ENCODE results near the gene OR52J3. TPM values are rescaled to one million over a fixed set of nuclear protein-coding genes. Genes with fewer than 3 reads are reported as not detected.

OR52J3 gene
- not detected in 2 replicates for total RNA-seq

DNA sequence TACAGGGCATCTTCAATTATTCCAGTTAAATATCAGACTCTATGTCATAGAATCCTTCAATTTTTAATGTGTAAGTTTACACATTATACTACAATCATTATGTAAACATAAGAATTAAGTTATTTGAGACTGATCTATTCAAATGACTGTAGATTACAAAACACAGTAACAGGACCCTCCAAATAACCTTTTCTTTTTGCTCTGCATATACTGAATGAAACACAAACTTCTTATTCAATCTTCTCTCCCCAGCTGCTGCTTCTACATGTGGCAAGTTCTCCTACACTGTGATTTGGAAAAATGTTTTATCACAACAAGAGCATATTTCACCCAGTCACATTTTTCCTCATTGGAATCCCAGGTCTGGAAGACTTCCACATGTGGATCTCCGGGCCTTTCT lies at the start of gene OR52J3:
TSS of gene OR52J3 (plus strand) at position 301 of the 400 bp plus-strand sequence. CDS start at position 301, 0 bp downstream.

GRCh38 chr11:5059391-5059790 lies 13.1 kb downstream of the OR52J3 start, which contains the start of gene OR52E2:
Gene OR52E2, minus strand, starts transcription at chr11:5059627. Its CDS starts 0 bp downstream, at chr11:5059627.

DNA sequence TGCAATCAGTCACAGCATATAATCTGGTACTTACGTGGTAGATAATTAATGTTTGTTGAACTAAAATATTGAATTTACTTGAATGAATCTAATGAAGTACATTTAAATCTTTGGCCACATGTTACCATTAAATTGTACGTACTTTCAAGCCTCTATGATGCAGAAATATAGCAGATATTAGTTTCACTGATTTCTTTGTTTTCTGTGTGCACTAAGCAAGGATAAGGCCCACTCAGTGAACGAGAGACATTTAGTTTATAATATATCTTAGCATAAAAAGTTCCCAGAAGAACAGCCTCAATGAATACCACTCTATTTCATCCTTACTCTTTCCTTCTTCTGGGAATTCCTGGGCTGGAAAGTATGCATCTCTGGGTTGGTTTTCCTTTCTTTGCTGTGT lies 22.9 kb downstream of the OR52J3 start, which contains the start of gene OR52E1:
TSS of gene OR52E1 (plus strand) at position 301 of the 400 bp plus-strand sequence.

Other genes starting within 250 kb of the OR52J3 start
- not detected in 2 replicates for gene OR52R1, start 242.1 kb upstream of the OR52J3 start, total RNA-seq
- gene OR51F2, start 225.2 kb upstream of the OR52J3 start, total RNA-seq, result not detected in 2 replicates
- not detected in 2 replicates for gene OR51S1, start 197.3 kb upstream of the OR52J3 start, total RNA-seq
- not detected in 2 replicates for gene OR51T1, start 164.6 kb upstream of the OR52J3 start, total RNA-seq
- not detected in 2 replicates for gene OR51A7, start 142.7 kb upstream of the OR52J3 start, total RNA-seq
- not detected in 2 replicates for gene OR51G2, start 127.2 kb upstream of the OR52J3 start, total RNA-seq
- not detected in 2 replicates for gene OR51G1, start 122.2 kb upstream of the OR52J3 start, total RNA-seq
- gene OR51A4, start 98.9 kb upstream of the OR52J3 start, total RNA-seq, result not detected in 2 replicates
- gene OR51A2, start 90.8 kb upstream of the OR52J3 start, total RNA-seq, result not detected in 2 replicates
- not detected in 2 replicates for gene OR51L1, start 51.7 kb upstream of the OR52J3 start, total RNA-seq
- not detected in 2 replicates for gene OR52E2, start 13.1 kb downstream of the OR52J3 start, total RNA-seq
- gene OR52E1, start 23.0 kb downstream of the OR52J3 start, total RNA-seq, result not detected in 2 replicates
- not detected in 2 replicates for gene OR52A5, start 91.8 kb downstream of the OR52J3 start, total RNA-seq
- not detected in 2 replicates for gene OR52A1, start 108.2 kb downstream of the OR52J3 start, total RNA-seq
- gene OR51V1, start 154.2 kb downstream of the OR52J3 start, total RNA-seq, result not detected in 2 replicates
- gene HBB, start 180.5 kb downstream of the OR52J3 start, total RNA-seq, result not detected in 2 replicates
- not detected in 2 replicates for gene HBD, start 188.0 kb downstream of the OR52J3 start, total RNA-seq
- not detected in 2 replicates for gene HBG1, start 203.3 kb downstream of the OR52J3 start, total RNA-seq
- not detected in 2 replicates for gene HBG2, start 208.3 kb downstream of the OR52J3 start, total RNA-seq
- not detected in 2 replicates for gene HBE1, start 223.4 kb downstream of the OR52J3 start, total RNA-seq

Data from nasal cavity respiratory epithelium epithelial cell of viscerocranial mucosa (primary cell).